GM21737 (cell line): Measurements from ENCODE around the gene CDKAL1.
"Not testable (repeated sequence)": the region's sequence is repeated elsewhere in the genome, so short reads cannot be mapped to it uniquely, and the experiment has no call there.

Experiments
- ATAC-seq: cut with Tn5 transposase; IDR thresholded peaks from one replicate; pipeline ENCODE4 v1.9.1; 2021; ENCODE audit warnings: mild to moderate bottlenecking, moderate library complexity; ENCODE audit not compliant: unreplicated experiment

Gene CDKAL1

GRCh38 chr6:21087188-21087587, 552.9 kb downstream of the CDKAL1 start:
- no peak for ATAC-seq

- ATAC-seq: no peak
Observed at GRCh38 chr6:21091411-21091810, 557.2 kb downstream of the CDKAL1 start.

- not testable (repeated sequence) for ATAC-seq
Observed at GRCh38 chr6:21092231-21092772, 558.0 kb downstream of the CDKAL1 start.

GRCh38 chr6:21095462-21095861, 561.2 kb downstream of the CDKAL1 start:
- no peak for ATAC-seq

DNA sequence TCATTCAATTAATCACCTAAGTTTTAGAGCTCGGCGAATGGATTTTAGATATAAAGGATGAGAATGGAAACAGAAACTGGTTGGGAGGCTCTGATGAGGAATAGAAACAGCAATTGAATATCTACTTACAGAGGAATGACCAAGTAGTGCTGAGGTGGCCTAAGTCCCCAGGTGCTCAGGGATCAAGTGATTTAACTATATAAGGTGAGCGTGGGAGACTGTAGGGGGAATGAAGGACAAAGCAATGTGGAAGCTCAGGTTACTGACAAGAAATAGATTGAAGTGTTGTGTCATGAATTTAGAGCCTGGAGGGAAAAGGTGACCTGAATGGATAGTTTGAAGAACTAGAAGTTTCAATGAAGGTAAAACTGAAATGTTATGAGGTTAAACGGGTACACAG, 563.9 kb downstream of the CDKAL1 start:
- no peak for ATAC-seq

DNA sequence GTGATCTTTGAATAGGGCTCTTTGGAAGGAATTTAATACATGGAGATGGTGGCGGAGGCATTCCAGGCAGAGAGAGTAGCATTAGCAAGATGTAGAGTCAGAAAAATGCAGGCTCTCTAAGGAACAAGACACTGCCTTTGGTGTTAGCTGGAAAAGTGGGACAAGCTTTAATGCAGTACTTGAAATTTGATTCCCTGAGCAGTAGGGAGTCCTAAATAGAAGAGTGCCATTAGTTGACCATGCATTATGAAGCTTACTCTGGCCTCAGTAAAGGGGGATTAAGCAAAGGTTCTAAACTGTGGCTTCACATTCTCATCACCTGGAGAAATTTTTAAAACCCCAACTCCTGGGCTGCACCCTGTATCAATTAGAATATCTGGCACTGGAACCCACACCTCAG, 564.5 kb downstream of the CDKAL1 start:
- no peak for ATAC-seq

DNA sequence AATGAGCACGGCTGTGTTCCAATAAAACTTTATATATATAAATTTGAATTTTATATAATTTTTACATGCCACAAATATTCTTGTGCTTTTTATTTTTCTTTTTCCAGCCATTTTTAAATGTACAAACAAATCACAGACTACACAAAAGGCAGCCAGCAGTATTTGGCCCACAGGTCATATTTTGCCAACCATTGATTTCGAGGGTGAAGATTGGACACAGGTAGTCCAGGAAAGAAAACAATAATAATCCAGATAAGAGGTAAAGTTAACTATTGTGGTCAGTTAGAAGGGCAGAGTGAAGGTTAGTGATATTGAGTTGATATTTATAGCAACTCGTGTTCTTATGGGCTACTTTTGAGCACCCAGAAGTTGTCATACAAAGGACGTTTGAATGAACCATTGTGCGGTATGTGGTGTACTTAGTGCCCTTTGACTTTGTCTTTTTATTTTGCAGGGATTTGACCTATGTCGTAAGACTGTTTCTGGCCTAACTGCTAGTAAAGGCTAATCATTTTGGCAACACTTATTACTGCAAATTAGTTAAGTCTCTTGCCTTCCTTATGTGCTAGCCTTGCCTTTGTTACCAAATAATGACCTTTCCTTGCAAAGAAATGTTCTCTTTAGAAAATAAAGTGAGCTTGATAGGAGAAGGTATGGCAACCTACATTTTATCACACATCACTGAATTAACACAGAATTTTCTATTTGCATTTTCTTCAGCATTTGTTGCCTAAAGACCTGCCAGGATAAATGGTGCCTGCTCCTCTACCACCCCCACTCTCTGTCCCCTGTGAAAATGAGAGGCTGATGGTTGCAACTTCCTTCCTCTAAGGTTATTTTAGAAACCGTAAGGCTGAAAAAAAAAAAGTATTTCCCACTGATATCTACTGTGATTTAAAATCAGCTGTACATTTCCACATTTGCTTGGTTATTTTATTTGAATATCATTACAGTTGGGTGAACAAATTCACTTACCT, 565.4 kb downstream of the CDKAL1 start:
- ATAC-seq: no peak

DNA sequence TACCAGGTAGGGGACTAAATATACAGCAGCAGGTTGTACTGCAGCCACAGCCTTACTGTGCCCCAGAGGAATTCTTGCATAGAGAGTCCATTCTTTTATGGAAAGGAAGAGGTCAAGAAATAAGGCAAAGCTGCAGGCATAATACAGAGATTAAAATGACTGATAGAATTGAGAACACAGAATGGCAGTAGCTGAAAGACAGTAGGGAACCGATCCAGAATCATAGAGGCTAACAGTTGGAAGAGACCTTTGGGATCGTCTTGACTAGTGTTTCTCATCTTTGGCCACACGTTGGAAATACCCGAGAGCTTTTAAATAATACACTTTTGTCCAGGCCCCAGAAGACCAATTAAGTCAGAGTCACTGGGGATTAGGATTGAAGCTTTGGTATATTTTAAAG, 566.7 kb downstream of the CDKAL1 start:
- no peak for ATAC-seq

- ATAC-seq: no peak
Observed at GRCh38 chr6:21101694-21102093, 567.4 kb downstream of the CDKAL1 start.

- no peak for ATAC-seq
Observed at GRCh38 chr6:21102201-21102600, 567.9 kb downstream of the CDKAL1 start.

GRCh38 chr6:21102624-21103023, 568.4 kb downstream of the CDKAL1 start:
- ATAC-seq: no peak

DNA sequence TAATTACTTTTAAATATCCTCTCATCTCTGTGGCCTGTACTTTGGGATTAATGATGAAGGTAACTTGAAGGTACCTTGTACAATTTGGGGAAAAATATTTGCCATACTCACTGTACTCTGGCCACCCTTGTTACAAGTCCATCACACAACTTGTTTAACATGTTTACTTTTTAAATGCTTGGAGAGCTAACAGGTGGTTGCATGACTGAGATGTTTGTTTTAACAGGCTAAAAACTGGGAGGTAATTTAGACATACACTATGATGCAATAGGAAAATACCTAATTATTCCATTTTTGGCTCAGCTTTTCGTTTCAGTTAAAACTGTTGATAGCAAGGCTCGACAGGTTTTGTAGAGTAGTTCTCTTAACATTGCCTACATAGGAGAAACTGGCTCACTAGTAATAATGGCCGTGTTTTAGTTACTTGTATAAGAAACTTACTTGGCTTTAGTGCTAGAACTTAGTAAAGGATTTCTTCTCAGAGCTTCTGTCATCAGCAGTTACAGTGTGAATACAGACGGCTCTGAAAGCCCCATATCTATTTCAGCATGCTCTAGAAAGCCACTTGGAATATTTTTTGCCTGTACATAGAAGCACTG, 569.5 kb downstream of the CDKAL1 start:
- no peak for ATAC-seq

DNA sequence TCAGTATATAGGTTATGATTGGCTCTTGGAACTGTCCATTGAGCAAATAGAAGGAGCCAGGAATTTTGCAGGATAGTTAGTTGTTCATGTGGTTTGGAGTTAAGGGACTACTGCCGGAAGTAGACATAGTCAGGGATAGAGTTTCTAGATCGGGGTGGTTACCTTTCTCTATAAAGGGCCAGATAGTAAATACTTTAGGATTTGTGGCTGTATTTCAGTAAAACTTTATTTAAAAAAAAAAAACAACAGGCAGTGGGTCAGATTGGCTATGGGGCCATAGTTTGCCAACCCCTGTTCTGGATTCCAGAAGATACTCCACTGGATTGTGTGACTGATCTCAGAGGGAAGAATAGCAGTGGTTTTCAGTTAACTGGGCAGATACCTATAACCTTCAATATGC, 570.0 kb downstream of the CDKAL1 start:
- ATAC-seq: no peak

GRCh38 chr6:21107796-21108195, 573.5 kb downstream of the CDKAL1 start:
- ATAC-seq: no peak

DNA sequence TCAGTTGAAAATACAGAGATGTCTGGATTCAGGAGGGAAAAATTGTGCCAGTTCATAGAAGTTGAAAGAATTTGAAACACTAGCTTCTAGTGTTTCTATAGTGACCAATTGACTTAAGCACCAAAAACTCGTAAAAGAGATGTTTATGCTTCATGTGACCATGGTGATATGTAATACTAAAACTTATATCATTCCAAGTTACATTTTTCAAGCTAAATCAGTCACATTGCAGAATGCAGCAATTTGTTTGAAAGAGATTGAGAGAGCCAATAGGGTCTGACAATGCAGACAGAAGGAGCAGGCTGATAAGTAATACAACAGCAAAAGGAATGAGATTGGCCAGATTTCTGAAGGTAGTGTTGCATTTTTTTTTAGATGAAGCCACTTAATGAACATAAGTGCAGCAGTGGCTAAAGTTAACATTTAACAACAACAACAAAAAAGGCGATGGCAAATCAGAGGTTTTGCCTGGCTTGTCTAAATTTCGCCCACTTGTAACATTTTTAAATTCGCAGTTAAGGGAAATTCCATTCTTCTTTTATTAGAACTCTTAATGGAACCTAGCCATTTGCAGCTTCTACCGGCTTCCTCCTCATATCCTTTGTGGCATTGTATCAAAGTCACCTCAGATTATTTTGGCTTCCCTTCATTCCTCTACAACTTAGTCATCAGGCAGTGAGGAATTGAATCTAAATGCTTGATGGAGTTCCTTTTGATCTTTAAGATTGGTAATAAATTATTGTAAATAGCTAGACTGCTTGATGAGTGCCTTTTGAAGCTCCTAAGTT, 575.3 kb downstream of the CDKAL1 start:
- ATAC-seq: no peak

- ATAC-seq: no peak
Observed at GRCh38 chr6:21110684-21111083, 576.4 kb downstream of the CDKAL1 start.

DNA sequence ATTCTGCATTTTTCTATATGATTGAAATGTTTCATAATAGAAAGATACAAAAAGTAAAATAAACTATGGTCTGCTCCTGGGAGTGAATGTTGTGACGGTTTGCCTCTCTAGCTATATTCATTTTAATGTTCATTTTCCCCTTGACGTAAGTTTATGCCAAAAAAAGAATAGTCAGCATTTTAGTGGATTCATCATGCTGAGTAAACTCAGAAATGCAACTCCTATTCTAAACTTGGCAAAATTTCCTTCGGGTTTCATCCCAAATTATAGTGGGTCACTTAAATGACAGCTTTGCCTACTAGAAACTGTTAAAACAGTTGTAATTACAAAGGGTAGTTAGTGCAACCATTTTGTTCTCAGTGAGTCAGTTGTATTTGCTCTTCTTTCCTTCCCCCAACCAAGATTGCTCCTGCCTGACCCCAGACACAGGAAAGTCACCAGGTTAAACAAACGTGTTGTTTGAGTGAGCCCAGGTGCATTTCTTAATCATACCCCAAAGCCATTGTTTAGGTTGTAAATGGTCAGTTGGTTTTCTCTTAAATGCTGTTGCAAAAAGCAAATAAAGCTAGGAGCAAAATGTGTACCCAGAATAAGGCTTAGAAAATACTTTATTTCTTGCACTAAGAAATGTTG, 577.0 kb downstream of the CDKAL1 start:
- no peak for ATAC-seq

DNA sequence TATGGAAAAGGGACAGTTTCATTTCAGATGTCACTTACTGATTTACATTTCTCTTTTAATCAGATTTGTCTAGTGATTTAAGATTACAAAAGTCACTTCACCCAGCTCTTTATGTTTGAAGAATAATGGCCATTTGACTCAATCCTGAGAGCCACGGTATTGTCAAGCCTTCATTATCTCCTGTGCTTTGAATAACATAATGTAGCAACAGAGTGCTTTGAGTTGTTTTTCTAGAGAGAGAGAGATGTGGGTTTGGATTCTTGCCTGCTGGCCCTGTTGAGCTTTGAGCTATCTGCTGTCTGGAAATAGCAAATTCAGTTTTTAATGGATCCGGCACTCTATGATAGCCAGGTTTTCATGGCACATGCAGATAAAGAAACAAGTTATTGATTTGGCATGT, 580.9 kb downstream of the CDKAL1 start:
- no peak for ATAC-seq

- no peak for ATAC-seq
Observed at GRCh38 chr6:21116736-21117135, 582.5 kb downstream of the CDKAL1 start.

- no peak for ATAC-seq
Observed at GRCh38 chr6:21118216-21118780, 584.0 kb downstream of the CDKAL1 start.
